ENCODE results near the gene E2F2.

Gene E2F2

GRCh38 chr1:23563003-23563402 is 32.0 kb upstream of the E2F2 start:
- DNase-seq (ENCODE audit: low read depth, low spot score) = no peak

- peak; percentile 98 for DNase-seq (ENCODE audit: low read depth, low spot score)
Observed at GRCh38 chr1:23562137-23562876, 31.3 kb upstream of the E2F2 start.

GRCh38 chr1:23561813-23562100 is 30.7 kb upstream of the E2F2 start:
- DNase-seq (ENCODE audit: low read depth, low spot score) = no peak

- DNase-seq (ENCODE audit: low read depth, low spot score) = peak; percentile 39
Observed at GRCh38 chr1:23561076-23561812, 30.2 kb upstream of the E2F2 start.

- DNase-seq (ENCODE audit: low read depth, low spot score) = no peak
Observed at GRCh38 chr1:23559985-23560741, 29.1 kb upstream of the E2F2 start.

GRCh38 chr1:23559136-23559984 is 28.3 kb upstream of the E2F2 start, which contains the start of gene ID3:
ID3 (minus strand) TSS chr1:23559501; CDS start chr1:23559426, 75 bp downstream.
- peak; percentile 97 for DNase-seq (ENCODE audit: low read depth, low spot score)

GRCh38 chr1:23558872-23559135 is 27.8 kb upstream of the E2F2 start:
- DNase-seq (ENCODE audit: low read depth, low spot score) = no peak

GRCh38 chr1:23558140-23558871 is 27.3 kb upstream of the E2F2 start:
- DNase-seq (ENCODE audit: low read depth, low spot score) = no peak

- DNase-seq (ENCODE audit: low read depth, low spot score) = no peak
Observed at GRCh38 chr1:23557471-23558124, 26.6 kb upstream of the E2F2 start.

GRCh38 chr1:23556635-23557470 is 25.8 kb upstream of the E2F2 start:
- DNase-seq (ENCODE audit: low read depth, low spot score) = peak; percentile 58

- DNase-seq (ENCODE audit: low read depth, low spot score) = peak; percentile 94
Observed at GRCh38 chr1:23555986-23556634, 25.1 kb upstream of the E2F2 start.

GRCh38 chr1:23555270-23555985 is 24.4 kb upstream of the E2F2 start:
- DNase-seq (ENCODE audit: low read depth, low spot score) = peak; percentile 74

GRCh38 chr1:23554481-23555269 is 23.6 kb upstream of the E2F2 start:
- peak; percentile 94 for DNase-seq (ENCODE audit: low read depth, low spot score)

GRCh38 chr1:23554127-23554480 is 23.1 kb upstream of the E2F2 start:
- DNase-seq (ENCODE audit: low read depth, low spot score) = peak; percentile 50

GRCh38 chr1:23553231-23554126 is 22.4 kb upstream of the E2F2 start:
- no peak for DNase-seq (ENCODE audit: low read depth, low spot score)

GRCh38 chr1:23551849-23552248 is 20.8 kb upstream of the E2F2 start:
- no peak for DNase-seq (ENCODE audit: low read depth, low spot score)

GRCh38 chr1:23548704-23549143 is 17.7 kb upstream of the E2F2 start:
- no peak for DNase-seq (ENCODE audit: low read depth, low spot score)
